ENCODE results near the gene MCEE.
"Not testable (repeated sequence)": the region's sequence is repeated elsewhere in the genome, so short reads cannot be mapped to it uniquely, and the experiment has no call there.

Gene MCEE

GRCh38 chr2:71126957-71127356 lies 3.1 kb downstream of the MCEE start:
- DNase-seq (ENCODE audit: low spot score), result no peak

GRCh38 chr2:71125506-71126294 lies 4.3 kb downstream of the MCEE start:
- DNase-seq (ENCODE audit: low spot score), result no peak

GRCh38 chr2:71122387-71123298 lies 7.4 kb downstream of the MCEE start:
- DNase-seq (ENCODE audit: low spot score), result no peak

- no peak for DNase-seq (ENCODE audit: low spot score)
Observed at GRCh38 chr2:71121479-71121878, 8.6 kb downstream of the MCEE start.

GRCh38 chr2:71120195-71120594 lies 9.8 kb downstream of the MCEE start:
- no peak for DNase-seq (ENCODE audit: low spot score)

- no peak for DNase-seq (ENCODE audit: low spot score)
Observed at GRCh38 chr2:71117063-71117462, 13.0 kb downstream of the MCEE start.

- DNase-seq (ENCODE audit: low spot score), result no peak
Observed at GRCh38 chr2:71113843-71114242, 16.2 kb downstream of the MCEE start.

GRCh38 chr2:71108091-71108490 lies 21.9 kb downstream of the MCEE start:
- DNase-seq (ENCODE audit: low spot score), result no peak

- DNase-seq (ENCODE audit: low spot score), result not testable (repeated sequence)
Observed at GRCh38 chr2:71106463-71106862, 23.6 kb downstream of the MCEE start.

- no peak for DNase-seq (ENCODE audit: low spot score)
Observed at GRCh38 chr2:71103809-71104208, 26.2 kb downstream of the MCEE start.

- DNase-seq (ENCODE audit: low spot score), result no peak
Observed at GRCh38 chr2:71102981-71103681, 26.9 kb downstream of the MCEE start.

- no peak for DNase-seq (ENCODE audit: low spot score)
Observed at GRCh38 chr2:71101656-71102055, 28.4 kb downstream of the MCEE start.

GRCh38 chr2:71100195-71100964 lies 29.6 kb downstream of the MCEE start:
- peak; percentile 54 for DNase-seq (ENCODE audit: low spot score)

GRCh38 chr2:71092491-71093260 lies 37.4 kb downstream of the MCEE start:
- DNase-seq (ENCODE audit: low spot score), result not testable (repeated sequence)

- DNase-seq (ENCODE audit: low spot score), result not testable (repeated sequence)
Observed at GRCh38 chr2:71091808-71092207, 38.2 kb downstream of the MCEE start.

- not testable (repeated sequence) for DNase-seq (ENCODE audit: low spot score)
Observed at GRCh38 chr2:71089475-71089874, 40.6 kb downstream of the MCEE start.

GRCh38 chr2:71085325-71086003 lies 44.6 kb downstream of the MCEE start:
- not testable (repeated sequence) for DNase-seq (ENCODE audit: low spot score)

- not testable (repeated sequence) for DNase-seq (ENCODE audit: low spot score)
Observed at GRCh38 chr2:71083752-71084312, 46.2 kb downstream of the MCEE start.

- not testable (repeated sequence) for DNase-seq (ENCODE audit: low spot score)
Observed at GRCh38 chr2:71083297-71083696, 46.7 kb downstream of the MCEE start.

Measured in activated CD4-positive, alpha-beta T cell treated with anti-CD3 and anti-CD28 coated beads, Interleukin-2, Interleukin-4, amounts not matched to agents 100 ng/mL and 50 ng/mL, durations not matched to agents 16 hours and 8 hours (primary cell).